Neuronal stem cell (in vitro differentiated cells): ENCODE measurements around the gene ATP11C.

Source experiments
- DNase-seq: peaks from one replicate; pipeline ENCODE4 v3.0.0-alpha.2; 2013; ENCODE audit warnings: low spot score
- H2AFZ ChIP-seq: one replicate; pipeline ENCODE4 v1.6.1; 2013; ENCODE audit warnings: mild to moderate bottlenecking, low read length, inconsistent platforms
- H2AK5ac ChIP-seq: 2 replicates; pipeline ENCODE4 v1.6.1; 2013; ENCODE audit warnings: low read depth, mild to moderate bottlenecking, inconsistent platforms, low read length, moderate library complexity, mixed read lengths
- H2BK120ac ChIP-seq: 2 replicates; pipeline ENCODE4 v1.6.1; 2013; ENCODE audit warnings: low read depth, mild to moderate bottlenecking, inconsistent platforms, low read length, moderate library complexity, mixed read lengths
- H2BK12ac ChIP-seq: one replicate; pipeline ENCODE4 v1.6.1; 2013; ENCODE audit warnings: low read length, inconsistent platforms
- H2BK15ac ChIP-seq: 2 replicates; pipeline ENCODE4 v1.6.1; 2013; ENCODE audit warnings: mild to moderate bottlenecking, low read length, inconsistent platforms, mixed read lengths
- H2BK5ac ChIP-seq: one replicate; pipeline ENCODE4 v1.6.1; 2013; ENCODE audit warnings: inconsistent platforms, mild to moderate bottlenecking, low read length, moderate library complexity
- H3K14ac ChIP-seq: one replicate; pipeline ENCODE4 v1.6.1; 2013; ENCODE audit warnings: low read length, inconsistent platforms
- H3K18ac ChIP-seq: 2 replicates; pipeline ENCODE4 v1.6.1; 2013; ENCODE audit warnings: low read length, inconsistent platforms
- H3K23ac ChIP-seq: 2 replicates; pipeline ENCODE4 v1.6.1; 2013; ENCODE audit warnings: low read depth, mild to moderate bottlenecking, mixed read lengths, low read length, inconsistent platforms; ENCODE audit not compliant: poor library complexity
- H3K27ac ChIP-seq: replicated peaks from 3 replicates; pipeline ENCODE4 v1.5.1; 2013; ENCODE audit warnings: low read length, inconsistent platforms
- H3K27me3 ChIP-seq, 3 experiments: 2 replicates each; pipeline ENCODE4 v1.6.1; 2013; ENCODE audit warnings: low read length in 3 of 3, mild to moderate bottlenecking in 2 of 3, inconsistent platforms in 1 of 3, low read depth in 1 of 3, mixed read lengths in 1 of 3, moderate library complexity in 1 of 3; ENCODE audit not compliant: control insufficient read depth in 3 of 3, insufficient read depth in 3 of 3
- H3K36me3 ChIP-seq, 2 donors: replicated peaks in 1 of 2; 2 replicates each; pipeline ENCODE4 v1.6.1; 2013; ENCODE audit warnings: low read length in 2 of 2; ENCODE audit not compliant: control insufficient read depth in 2 of 2, insufficient read depth in 2 of 2
- H3K4ac ChIP-seq: 2 replicates; pipeline ENCODE4 v1.6.1; 2013; ENCODE audit warnings: inconsistent platforms, mild to moderate bottlenecking, low read length, moderate library complexity
- H3K4me1 ChIP-seq, 2 donors: 1 replicate in 1 of 2; 2 replicates in 1 of 2; pipeline ENCODE4 v1.6.1; 2013; ENCODE audit warnings: low read length in 2 of 2, low read depth in 1 of 2; ENCODE audit not compliant: control insufficient read depth in 2 of 2, insufficient read depth in 1 of 2
- H3K4me2 ChIP-seq: one replicate; pipeline ENCODE4 v1.6.1; 2013; ENCODE audit warnings: mild to moderate bottlenecking, low read length, inconsistent platforms; ENCODE audit not compliant: insufficient read depth, poor library complexity, severe bottlenecking
- H3K4me3 ChIP-seq, 2 donors: 2 replicates each; pipeline ENCODE4 v1.5.1; 2013; ENCODE audit warnings: low read length in 2 of 2, mild to moderate bottlenecking in 2 of 2, inconsistent platforms in 1 of 2, moderate library complexity in 1 of 2
- H3K79me1 ChIP-seq: one replicate; pipeline ENCODE4 v1.6.1; 2013; ENCODE audit warnings: low read depth, mild to moderate bottlenecking, inconsistent platforms, low read length, moderate library complexity
- H3K9ac ChIP-seq: one replicate; pipeline ENCODE4 v1.6.1; 2013; ENCODE audit warnings: mild to moderate bottlenecking, low read depth, low read length, inconsistent platforms; ENCODE audit not compliant: poor library complexity
- H3K9me3 ChIP-seq, 2 donors: replicated peaks in 1 of 2; 2 replicates each; pipeline versions ENCODE3 to v1.6.1; 2013; ENCODE audit warnings: low read length in 2 of 2, mild to moderate bottlenecking in 2 of 2, inconsistent platforms in 1 of 2, low read depth in 1 of 2, mixed read lengths in 1 of 2, moderate library complexity in 1 of 2; ENCODE audit not compliant: control insufficient read depth in 2 of 2, insufficient read depth in 1 of 2
- H4K8ac ChIP-seq: one replicate; pipeline ENCODE4 v1.6.1; 2013; ENCODE audit warnings: low read depth, mild to moderate bottlenecking, inconsistent platforms, low read length, moderate library complexity
- H4K91ac ChIP-seq: one replicate; pipeline ENCODE4 v1.6.1; 2013; ENCODE audit warnings: low read length, low read depth, mild to moderate bottlenecking, inconsistent platforms; ENCODE audit not compliant: poor library complexity
- WGBS, 2 donors: extraction: QIAGEN DNeasy Blood & Tissue Kit; methylation state at CpG; one replicate each; pipeline ENCODE4 v1.1.7; 2013; ENCODE audit warnings: missing lambda C conversion rate in 2 of 2, mixed read lengths in 1 of 2; ENCODE audit not compliant: insufficient read length in 2 of 2, insufficient replicate concordance in 1 of 2; ENCODE audit errors: extremely low coverage in 2 of 2; 5-methylcytosine and 5-hydroxymethylcytosine counted together

The ATP11C gene

DNA sequence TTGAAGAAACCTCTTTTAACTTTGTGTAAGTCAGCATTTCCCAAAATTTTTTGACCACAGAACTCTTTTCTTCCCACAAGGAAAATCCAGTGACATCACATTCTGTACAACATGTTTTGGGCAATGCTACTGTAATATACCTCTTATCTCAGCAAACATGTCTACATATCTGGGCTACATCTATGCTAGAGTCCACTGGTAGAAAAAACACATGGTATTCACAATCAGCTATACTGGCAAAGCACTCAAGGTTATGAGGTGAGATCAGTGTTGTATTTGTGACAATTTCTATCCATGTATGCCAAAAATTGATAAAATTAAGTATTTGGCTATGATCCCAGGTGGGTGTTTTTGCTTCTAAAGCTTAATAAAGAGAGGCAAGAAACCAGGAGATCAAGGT lies 98.0 kb downstream of the ATP11C start:
- H3K9me3 ChIP-seq: peaks cover 0 to 3% of the 10 kb centered on the region in 2 donors
- H3K27ac ChIP-seq: no peak overlapping the region
- H3K18ac ChIP-seq: no peak overlapping the region
- no peak overlapping the region for H2BK15ac ChIP-seq
- no peak overlapping the region for H3K14ac ChIP-seq
- H3K79me1 ChIP-seq: no peaks in the 10 kb centered on the region
- H3K27me3 ChIP-seq: peaks cover 0 to 3% (median 0%) of the 10 kb centered on the region in 3 experiments
- no peak overlapping the region for H4K8ac ChIP-seq
- H3K36me3 ChIP-seq: no peaks in the 10 kb centered on the region
- no peak overlapping the region for H3K9ac ChIP-seq
- no peak overlapping the region for H3K23ac ChIP-seq
- H2BK12ac ChIP-seq: no peak overlapping the region
- DNase-seq: no peak
- no peak overlapping the region for H2BK120ac ChIP-seq
- no peak overlapping the region for H4K91ac ChIP-seq
- H3K4me1 ChIP-seq: peaks cover 1 to 3% of the 10 kb centered on the region in 2 donors
- H2AK5ac ChIP-seq: no peak overlapping the region
- no peak overlapping the region for H3K4me3 ChIP-seq
- H2AFZ ChIP-seq: no peak overlapping the region
- no peak overlapping the region for H3K4me2 ChIP-seq
- H3K4ac ChIP-seq: no peak overlapping the region
- no peak overlapping the region for H2BK5ac ChIP-seq

DNA sequence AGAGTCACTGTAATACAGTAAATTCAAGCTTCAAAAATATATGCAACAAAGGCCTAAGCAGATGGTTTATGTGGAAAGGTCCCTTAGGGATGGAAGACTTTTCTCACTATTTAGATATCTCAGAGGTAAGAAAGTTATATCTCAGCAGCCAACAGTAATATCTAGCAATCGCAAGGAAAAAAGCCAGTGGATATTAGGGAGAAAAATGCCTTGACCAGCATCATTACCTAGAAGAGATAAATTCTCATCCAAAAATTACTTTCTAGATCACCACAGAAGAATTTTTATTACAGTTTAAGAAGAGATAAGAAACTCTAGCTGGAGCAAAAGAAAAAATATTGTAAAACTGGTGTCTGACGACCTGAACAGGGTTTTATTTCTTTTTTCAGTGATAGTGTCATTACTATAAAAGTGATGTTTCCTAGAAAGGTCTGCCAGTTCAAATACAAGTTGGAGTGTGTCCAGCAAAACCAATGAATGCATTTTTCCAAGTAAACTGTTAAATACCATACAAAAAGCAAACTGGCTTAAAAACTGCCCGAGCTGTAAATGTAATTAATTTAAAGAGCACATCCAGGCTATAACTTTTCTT lies 100.0 kb downstream of the ATP11C start:
- H2BK5ac ChIP-seq: no peak overlapping the region
- H4K91ac ChIP-seq: no peak overlapping the region
- no peaks in the 10 kb centered on the region for H3K79me1 ChIP-seq
- no peaks in the 10 kb centered on the region for H3K36me3 ChIP-seq
- H3K4me2 ChIP-seq: no peak overlapping the region
- H2BK12ac ChIP-seq: no peak overlapping the region
- no peak overlapping the region for H2AFZ ChIP-seq
- no peak overlapping the region for H4K8ac ChIP-seq
- no peak overlapping the region for H3K4ac ChIP-seq
- H2BK120ac ChIP-seq: no peak overlapping the region
- no peaks in the 10 kb centered on the region for H3K9me3 ChIP-seq
- no peak overlapping the region for H3K23ac ChIP-seq
- WGBS, 2 donors: no CpG with 5 or more reads among the region's 3 CpGs
- H2AK5ac ChIP-seq: no peak overlapping the region
- H3K18ac ChIP-seq: no peak overlapping the region
- no peak overlapping the region for H3K27ac ChIP-seq
- peaks cover 1 to 3% of the 10 kb centered on the region in 2 donors for H3K4me1 ChIP-seq
- H3K14ac ChIP-seq: no peak overlapping the region
- H3K4me3 ChIP-seq: no peak overlapping the region
- H3K27me3 ChIP-seq: peaks cover 0 to 3% (median 0%) of the 10 kb centered on the region in 3 experiments
- no peak for DNase-seq
- no peak overlapping the region for H3K9ac ChIP-seq
- H2BK15ac ChIP-seq: no peak overlapping the region

DNA sequence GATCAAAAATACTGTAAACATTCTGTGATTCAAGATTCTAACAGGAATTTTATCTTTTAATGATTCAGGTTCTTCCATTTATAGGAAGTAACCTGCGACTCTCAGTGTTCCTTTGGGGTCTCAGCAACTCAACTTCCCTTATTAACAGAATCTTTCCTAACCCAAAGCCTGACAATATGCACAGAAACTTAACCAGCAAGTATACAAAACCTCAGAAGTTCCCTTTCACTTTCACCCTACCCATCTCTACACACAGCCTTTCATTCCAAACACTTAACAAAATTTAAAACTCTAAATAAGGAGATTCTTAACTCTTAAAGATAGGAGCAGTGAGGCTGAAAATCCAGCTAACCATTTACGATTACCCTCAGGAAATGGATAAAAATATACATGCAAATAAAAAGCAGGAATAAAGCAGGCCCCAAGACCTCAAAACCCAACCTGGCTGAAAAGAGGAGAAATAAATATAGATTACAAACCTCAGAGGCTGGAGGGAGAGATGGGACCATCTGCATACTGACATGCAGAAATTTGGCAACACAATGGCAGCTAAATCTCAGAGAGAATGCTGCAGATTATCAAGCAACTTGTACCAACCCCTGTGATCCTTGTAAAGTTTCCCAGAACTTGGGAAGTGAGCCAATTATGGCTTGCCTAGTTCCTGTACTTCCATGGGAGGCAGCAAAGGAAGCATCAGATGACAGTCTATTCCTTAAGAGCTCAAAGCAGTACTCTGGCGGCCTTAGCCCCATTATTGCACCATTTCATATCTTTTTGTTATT lies 101.0 kb downstream of the ATP11C start:
- H2BK12ac ChIP-seq: no peak overlapping the region
- H3K4me3 ChIP-seq: no peak overlapping the region
- H2BK5ac ChIP-seq: no peak overlapping the region
- no peaks in the 10 kb centered on the region for H3K9me3 ChIP-seq
- no peak for DNase-seq
- no peak overlapping the region for H3K4ac ChIP-seq
- H3K18ac ChIP-seq: no peak overlapping the region
- H2BK120ac ChIP-seq: no peak overlapping the region
- H3K9ac ChIP-seq: no peak overlapping the region
- peaks cover 1 to 3% of the 10 kb centered on the region in 2 donors for H3K4me1 ChIP-seq
- H3K4me2 ChIP-seq: no peak overlapping the region
- no peaks in the 10 kb centered on the region for H3K79me1 ChIP-seq
- no peaks in the 10 kb centered on the region for H3K36me3 ChIP-seq
- H3K14ac ChIP-seq: no peak overlapping the region
- no peak overlapping the region for H4K91ac ChIP-seq
- peaks cover 0 to 3% (median 0%) of the 10 kb centered on the region in 3 experiments for H3K27me3 ChIP-seq
- H3K23ac ChIP-seq: no peak overlapping the region
- no peak overlapping the region for H3K27ac ChIP-seq
- no CpG with 5 or more reads among the region's 3 CpGs for WGBS, 2 donors
- H2BK15ac ChIP-seq: no peak overlapping the region
- H2AK5ac ChIP-seq: no peak overlapping the region
- no peak overlapping the region for H2AFZ ChIP-seq
- H4K8ac ChIP-seq: no peak overlapping the region

DNA sequence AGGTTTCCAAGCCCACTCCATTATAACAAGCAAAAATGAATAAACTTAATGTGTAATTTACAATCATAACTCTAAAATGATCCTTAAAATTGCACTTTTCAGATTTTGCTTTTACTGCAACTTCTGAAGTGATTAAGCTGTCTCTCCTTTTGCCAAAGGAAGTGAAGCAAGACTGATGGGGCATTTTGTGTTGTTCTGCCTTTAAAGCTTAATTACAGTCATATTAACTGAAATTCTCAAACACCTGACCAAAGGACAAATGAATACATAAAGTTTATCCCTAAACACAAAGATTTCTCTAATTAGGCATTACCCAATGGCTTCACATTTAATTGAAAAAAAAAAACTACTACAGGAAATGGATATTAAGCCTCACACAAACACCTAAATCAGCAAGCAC lies 101.8 kb downstream of the ATP11C start:
- Histone ChIP-seq H2BK120ac (no peak overlapping the region), H3K79me1 (no peaks in the 10 kb centered on the region), H3K18ac (no peak overlapping the region), H3K23ac (no peak overlapping the region), H4K91ac (no peak overlapping the region), H3K4ac (no peak overlapping the region), H2BK5ac (no peak overlapping the region), H3K9ac (no peak overlapping the region), H4K8ac (no peak overlapping the region), H2BK15ac (no peak overlapping the region), H2AK5ac (no peak overlapping the region), H2AFZ (no peak overlapping the region), H3K36me3 (no peaks in the 10 kb centered on the region), H3K4me1 (peaks cover 1 to 3% of the 10 kb centered on the region in 2 donors), H3K27me3 (peaks cover 0 to 3% (median 0%) of the 10 kb centered on the region in 3 experiments), H2BK12ac (no peak overlapping the region), H3K4me3 (no peak overlapping the region), H3K4me2 (no peak overlapping the region), H3K9me3 (no peaks in the 10 kb centered on the region), H3K27ac (no peak overlapping the region), H3K14ac (no peak overlapping the region)
- no peak for DNase-seq
